Hematopoietic multipotent progenitor cell (in vitro differentiated cells): Measurements from ENCODE around the gene ST6GALNAC3. TPM values are rescaled to one million over a fixed set of nuclear protein-coding genes. Genes with fewer than 3 reads are reported as not detected.

ENCODE experiments used
- DNase-seq, 3 donors: peaks; one replicate each; pipeline ENCODE4 v3.0.0-alpha.2; 2011 to 2015; ENCODE audit warnings: low read depth in 2 of 3, low spot score in 2 of 3
- total RNA-seq: library from RNA; depleted of rRNA; stranded (reverse); fragments of >200 nt; gene quantifications from one replicate; pipeline ENCODE4 v1.2.3, GENCODE V29; 2012

ST6GALNAC3 gene
- total RNA-seq, 1 donor = under 0.01 TPM

GRCh38 chr1:76548513-76549100 is 474.1 kb downstream of the ST6GALNAC3 start:
- no peak for DNase-seq

DNA sequence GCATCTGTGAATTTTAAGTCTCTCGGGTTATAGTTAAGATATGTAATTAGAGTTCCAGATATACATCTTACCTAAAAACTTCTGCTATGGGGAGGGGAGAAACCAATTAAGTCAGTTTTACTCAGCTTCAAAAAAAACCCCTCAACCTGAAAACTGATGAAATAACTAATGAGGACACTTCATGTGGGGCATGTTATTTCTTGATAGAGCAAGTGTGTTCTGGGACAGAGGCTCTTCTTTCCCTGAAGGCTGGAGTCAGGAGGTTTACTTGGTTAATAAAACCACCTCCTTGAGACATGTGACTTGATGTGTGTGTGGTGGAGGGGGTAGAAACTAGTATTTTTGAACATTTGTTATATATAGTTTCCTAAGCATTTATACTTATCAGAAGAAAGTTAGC is 479.7 kb downstream of the ST6GALNAC3 start:
- no peak for DNase-seq

DNA sequence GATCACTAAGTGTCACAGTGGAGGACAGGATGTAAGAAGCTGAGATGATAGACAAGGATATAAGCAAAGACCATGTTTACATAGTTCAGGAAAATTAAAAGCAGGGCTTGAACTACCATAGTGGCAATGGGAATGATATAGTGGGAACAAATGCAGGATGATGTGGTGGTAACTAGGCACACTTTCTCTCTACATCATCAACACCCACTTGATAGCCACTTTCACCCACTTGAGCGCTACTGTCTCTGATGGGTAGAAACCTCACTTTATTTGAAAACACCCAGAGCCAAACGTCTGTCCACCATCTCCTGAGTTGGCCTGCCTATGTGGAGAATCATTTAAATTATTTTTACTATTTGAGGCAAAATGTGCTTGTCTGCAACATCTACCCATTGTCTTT is 487.7 kb downstream of the ST6GALNAC3 start:
- no peak for DNase-seq

- DNase-seq = no peak
Observed at GRCh38 chr1:76568573-76569238, 494.2 kb downstream of the ST6GALNAC3 start.

DNA sequence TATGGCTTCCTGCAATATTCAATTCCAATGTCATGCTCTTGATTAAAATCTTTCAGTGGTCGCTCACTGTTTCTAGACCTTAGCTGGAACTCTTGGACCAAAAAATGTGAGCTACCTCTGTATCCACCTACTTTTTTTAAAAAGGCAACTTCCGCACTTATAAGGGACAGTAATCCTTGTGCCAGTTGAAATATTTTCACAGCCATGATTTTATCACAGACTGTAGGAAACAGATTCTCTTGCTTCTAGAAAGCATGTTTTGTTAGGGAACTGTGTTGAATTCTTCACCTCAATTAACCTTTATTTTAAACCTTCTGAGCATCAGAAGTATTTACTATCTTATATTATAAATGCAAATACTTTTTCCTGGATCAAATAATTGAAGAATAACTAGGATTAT is 496.7 kb downstream of the ST6GALNAC3 start:
- DNase-seq = no peak

GRCh38 chr1:76572229-76572628 is 497.7 kb downstream of the ST6GALNAC3 start:
- no peak for DNase-seq

- no peak for DNase-seq
Observed at GRCh38 chr1:76576876-76577524, 502.5 kb downstream of the ST6GALNAC3 start.

DNA sequence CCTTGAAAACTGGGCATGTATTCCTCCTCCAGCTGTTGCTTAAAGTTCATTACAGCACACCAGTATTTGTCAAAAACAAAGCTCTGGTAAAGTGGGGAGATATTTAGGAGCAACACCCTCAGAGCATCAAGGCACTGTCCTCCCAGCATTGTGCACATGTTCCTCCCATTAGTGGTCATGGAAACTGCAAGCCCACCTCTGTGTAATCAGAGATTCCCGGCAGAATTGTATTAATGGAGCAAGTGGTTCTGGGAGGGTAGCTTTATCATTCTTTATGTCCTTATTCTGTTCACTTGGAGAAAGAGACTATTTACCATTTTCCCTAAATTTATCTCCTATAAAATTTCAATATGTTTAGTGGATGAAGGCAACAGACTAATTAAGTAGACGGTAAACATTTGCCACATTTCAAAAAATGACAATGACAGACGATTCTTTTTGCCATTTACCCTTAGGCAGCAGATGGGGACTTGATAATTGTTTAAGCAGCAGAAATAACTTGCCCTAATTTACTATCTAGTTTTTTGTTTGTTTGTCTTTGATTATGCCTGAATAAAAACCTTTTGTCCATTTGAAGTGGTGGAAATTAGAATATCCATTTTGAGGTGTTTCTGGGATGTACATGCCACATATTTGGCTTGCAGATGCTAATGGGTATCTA is 503.1 kb downstream of the ST6GALNAC3 start:
- no peak for DNase-seq

DNA sequence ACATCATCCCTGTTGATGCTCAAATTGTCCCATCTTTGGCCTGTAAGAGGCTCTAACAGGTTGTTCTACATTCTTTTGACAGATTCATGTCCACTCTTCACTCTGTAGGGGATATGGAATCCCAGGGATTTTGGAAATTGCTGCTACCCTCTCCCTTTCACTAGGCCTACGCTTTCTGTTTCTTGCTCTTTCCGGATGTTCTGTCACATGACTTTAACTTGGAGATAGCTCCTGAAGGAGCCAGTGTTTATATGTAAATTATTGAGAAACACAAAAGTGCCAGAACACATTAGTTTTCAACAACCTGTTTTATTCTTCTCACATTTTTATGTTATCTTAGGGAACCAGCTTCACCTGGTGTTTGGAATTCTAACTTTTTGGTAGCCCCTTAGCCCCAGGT is 505.7 kb downstream of the ST6GALNAC3 start:
- DNase-seq = no peak

DNA sequence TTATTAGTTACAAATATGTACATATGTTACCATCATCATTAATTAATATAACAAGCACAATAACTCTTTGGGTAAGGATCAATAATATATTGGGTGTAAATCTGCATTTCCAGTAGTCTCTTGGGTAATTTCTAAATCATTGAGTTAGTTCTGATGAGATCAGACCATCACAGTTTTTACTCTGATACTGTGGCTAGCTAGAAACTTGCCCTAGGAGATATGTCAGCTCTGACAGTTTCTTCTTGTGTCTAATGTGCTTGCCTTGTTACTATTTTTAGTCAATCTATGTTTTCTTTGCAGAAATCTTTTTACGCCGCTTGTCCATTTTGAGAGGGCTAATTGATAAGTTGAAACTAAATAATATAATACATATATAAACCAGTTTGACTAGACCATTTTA is 507.2 kb downstream of the ST6GALNAC3 start:
- no peak for DNase-seq

DNA sequence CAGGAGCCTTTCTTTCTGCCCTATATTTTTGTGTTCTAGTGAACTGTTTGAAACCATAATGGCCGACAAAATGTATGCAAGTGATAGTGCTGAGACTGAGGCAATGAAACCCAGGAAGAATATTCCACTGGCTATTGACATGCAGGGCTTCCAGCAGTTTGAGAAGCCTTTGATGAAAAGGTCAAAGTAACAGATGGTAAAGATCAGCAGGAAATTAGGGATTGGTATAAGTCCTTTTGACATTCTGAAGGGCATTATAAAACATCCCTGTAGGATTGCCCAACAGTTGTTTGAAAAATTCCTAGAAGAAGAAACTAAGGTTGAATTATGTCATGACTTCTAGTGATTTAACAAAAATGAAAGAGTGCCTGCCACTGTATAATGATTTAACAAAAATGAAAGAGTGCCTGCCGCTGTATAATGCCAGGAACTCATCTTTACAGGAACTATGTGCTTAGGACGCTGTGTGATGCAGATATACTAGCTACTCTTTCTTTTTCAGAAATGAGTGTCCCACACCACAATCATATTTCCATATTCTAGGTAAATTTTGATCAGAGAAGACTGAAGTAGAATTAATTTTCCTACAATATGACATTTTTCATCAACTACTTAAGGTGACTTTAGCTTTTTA is 508.8 kb downstream of the ST6GALNAC3 start:
- DNase-seq = no peak

- DNase-seq = no peak
Observed at GRCh38 chr1:76583875-76584477, 509.4 kb downstream of the ST6GALNAC3 start.

DNA sequence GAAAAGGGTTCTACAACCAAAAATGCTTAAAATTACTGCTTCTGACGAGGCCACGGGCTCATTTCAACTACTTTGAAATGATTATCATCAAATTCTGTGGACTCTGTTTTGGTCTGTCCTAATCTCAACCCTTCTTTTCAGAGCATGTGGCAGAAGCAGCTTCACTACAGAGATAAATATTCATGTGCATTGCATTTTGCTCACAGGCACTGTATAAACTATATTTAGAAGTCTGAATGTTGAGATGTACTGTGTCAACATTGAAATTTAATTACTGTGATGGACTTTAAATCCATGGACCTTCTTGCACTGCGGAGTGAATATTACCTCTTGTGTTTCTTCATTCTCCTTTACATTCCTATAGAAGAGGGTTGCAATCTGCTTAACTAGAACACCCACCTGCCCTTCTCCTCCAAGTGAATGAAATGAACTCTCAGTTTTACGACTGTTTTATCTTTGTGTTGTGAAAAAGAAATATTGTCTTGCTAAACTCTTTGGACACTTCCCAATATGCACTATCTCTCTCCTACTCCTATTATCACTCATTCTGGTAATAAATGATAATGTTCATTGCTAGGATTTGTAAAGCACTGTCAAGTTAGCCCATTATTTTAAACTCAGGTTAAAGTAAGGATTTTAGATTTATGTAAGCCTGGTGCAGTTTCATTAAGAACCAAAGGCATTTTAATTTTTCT is 511.6 kb downstream of the ST6GALNAC3 start:
- no peak for DNase-seq

- no peak for DNase-seq
Observed at GRCh38 chr1:76587212-76587611, 512.7 kb downstream of the ST6GALNAC3 start.

- DNase-seq = no peak
Observed at GRCh38 chr1:76591461-76591860, 516.9 kb downstream of the ST6GALNAC3 start.

GRCh38 chr1:76591963-76592362 is 517.4 kb downstream of the ST6GALNAC3 start:
- DNase-seq = no peak

DNA sequence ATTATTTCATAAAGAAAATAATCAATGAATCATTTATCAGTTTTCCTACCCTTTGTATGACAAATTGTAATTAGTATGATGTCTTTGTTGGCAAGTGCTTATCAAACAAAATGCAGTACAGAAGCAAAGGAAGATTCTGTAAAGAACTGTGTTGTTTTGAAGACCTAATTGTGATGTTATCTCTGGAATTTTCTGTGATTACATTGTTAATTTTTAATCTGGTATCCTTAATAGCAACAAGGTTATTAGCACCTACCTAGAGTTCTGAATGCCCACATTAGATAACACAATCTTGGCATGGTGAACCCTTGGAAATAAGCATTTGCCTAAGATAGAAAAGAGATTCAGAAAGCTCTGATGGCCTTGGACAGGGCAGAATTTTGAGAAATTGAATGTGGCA is 518.6 kb downstream of the ST6GALNAC3 start:
- DNase-seq = no peak

- DNase-seq = no peak
Observed at GRCh38 chr1:76593618-76594017, 519.1 kb downstream of the ST6GALNAC3 start.

DNA sequence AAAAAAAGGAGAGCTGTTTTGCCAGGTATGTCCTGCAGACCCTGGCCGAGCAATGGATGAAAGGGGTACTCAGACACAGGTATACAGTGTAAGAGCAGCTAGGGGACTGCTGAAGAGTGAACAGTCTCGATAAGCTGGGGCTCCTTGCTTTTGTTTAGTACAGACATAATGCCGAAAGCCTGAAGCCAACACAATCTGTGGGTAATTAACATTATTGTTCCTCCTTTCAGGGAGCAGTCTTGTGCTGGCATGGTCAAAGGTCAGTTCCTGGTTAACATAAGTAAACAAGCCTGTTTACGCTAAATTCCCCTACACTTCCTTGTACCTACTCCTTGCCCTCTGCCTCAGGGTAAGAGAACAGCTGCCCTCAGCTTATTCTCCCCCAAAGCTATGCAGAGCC is 520.5 kb downstream of the ST6GALNAC3 start:
- no peak for DNase-seq

DNA sequence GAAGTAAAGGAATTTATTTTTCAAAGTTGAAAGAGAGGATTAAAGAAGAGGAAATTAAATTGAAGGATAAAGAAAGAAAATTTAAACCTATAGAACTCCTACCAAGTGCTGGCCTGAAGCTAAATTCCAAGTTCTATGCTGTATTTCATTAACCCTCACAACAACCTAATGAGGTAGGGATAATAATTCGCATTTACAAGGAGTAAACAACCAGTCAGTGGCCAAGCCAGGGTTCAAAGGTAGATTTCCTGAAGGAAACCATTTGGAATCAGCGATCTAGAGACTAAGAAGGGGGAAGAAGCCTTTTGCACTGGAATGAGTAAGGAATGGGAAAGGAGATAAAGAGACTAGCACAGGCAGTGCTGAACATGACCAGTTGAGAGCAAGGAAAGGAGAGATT is 526.9 kb downstream of the ST6GALNAC3 start:
- no peak for DNase-seq
